Left ventricle myocardium superior (tissue), 1 donor: ENCODE measurements around the gene KLF7. TPM values are rescaled to one million over a fixed set of nuclear protein-coding genes. Genes with fewer than 3 reads are reported as not detected.

ENCODE experiments used
- ATAC-seq: fragments of 200-7000 bp; cut with Tn5 transposase; one replicate; pipeline ENCODE4 v1.9.1; 2020; ENCODE audit warnings: mild to moderate bottlenecking, moderate library complexity
- DNase-seq: peaks from one replicate; pipeline ENCODE4 v3.0.0-alpha.2; 2020
- intact Hi-C: fragments of 100-400 bp; cut with micrococcal nuclease; formaldehyde crosslinking; loops from one replicate; pipeline ENCODE4 v1.11.0; 2022
- total RNA-seq: library from RNA; stranded (reverse); fragmentation: NEBNext Ultra II Directional; extraction: Animal tissue kit (Norgen Biotek cat#: 25700); gene quantifications from one replicate; pipeline ENCODE4 v1.2.1, GENCODE V29; 2021
- donor health status: DM: no; HTN: yes; CAD: no; lungs with severe emphysema.

KLF7 gene
- total RNA-seq, 1 donor from 2014 or later, result 22.2 TPM

GRCh38 chr2:207082619-207083018, 83.1 kb downstream of the KLF7 start:
- intact Hi-C loops, result no loop called here
- ATAC-seq (no peak), DNase-seq (no peak)

DNA sequence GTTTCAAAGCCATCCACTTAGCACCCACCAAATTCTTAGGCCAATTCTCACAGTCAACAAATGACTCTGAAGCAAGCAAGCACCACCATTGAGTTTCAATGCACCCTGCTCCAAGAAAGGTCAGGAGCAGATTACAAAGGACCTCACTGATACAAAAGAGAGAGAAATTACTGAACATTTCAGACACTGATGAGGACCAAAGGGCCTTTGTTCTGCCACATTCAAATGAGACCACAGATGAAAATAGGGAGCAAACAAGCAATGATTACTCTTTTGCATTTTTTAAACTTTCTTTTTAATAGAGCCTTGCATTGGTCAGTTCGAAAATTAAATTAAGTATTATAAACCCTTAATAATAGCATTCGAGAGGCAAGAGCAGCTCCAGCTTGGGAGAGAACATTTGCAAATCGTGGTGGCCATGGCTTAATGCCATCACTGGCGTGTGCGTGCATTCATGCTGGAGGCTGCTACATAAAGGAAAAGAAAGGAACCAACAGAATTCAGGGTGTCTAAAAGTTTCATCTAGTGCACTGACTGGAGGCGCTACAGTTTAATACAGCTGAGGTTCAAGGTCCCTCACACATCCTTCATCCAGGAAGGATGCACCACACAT, 87.5 kb downstream of the KLF7 start:
- intact Hi-C loops, result no loop called here
- ATAC-seq (no peak), DNase-seq (no peak)

DNA sequence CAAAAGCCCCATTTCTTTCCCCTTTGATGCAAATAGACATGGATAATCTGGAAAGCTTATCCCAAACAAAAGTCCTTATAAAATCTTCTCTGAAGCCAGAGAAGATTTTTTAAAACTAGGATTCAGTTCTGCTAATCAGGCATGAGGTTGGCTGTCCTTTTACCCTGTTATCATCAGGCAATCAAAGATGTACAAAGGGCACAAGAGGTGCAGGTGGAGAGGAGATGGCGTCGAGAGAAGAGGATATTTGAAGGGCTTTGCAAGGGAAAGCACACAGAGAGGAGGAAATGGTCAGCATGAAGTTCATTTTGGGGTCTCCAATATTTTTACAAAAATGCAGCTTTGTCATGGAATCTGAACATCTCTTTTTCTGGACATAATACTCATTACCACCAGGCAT, 88.5 kb downstream of the KLF7 start:
- ATAC-seq, result no peak
- DNase-seq, result no peak
- intact Hi-C loops, result no loop called here

- intact Hi-C loops, result no loop called here
- ATAC-seq, result no peak
- no peak for DNase-seq
Measured at GRCh38 chr2:207075456-207075855, 90.3 kb downstream of the KLF7 start.

- peak; percentile 72 for ATAC-seq
- intact Hi-C loops, result no loop called here
- peak; percentile 43 for DNase-seq
Measured at GRCh38 chr2:207073801-207074678, 91.7 kb downstream of the KLF7 start.

GRCh38 chr2:207073412-207073800, 92.3 kb downstream of the KLF7 start:
- ATAC-seq (no peak), DNase-seq (no peak)
- intact Hi-C loops, result no loop called here

DNA sequence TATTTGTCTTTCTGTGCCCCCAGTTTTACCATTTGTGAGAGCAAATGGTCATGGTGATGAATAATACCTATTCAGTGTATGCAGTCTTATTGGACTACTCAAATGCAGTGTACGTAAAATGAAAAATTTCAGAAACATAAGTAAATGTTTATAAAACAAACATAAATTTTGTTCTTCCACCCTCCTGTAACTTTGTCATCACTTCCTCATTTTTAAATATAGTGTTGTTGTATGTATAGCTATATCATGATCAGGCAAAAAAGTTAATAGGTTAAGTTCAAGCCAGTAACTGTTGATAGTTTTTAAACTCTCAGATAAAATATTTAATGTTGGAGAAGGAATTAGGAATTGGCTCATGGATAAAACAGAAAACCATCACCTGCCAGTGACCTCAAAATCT, 93.2 kb downstream of the KLF7 start:
- intact Hi-C loops, result no loop called here
- ATAC-seq (no peak), DNase-seq (no peak)

- ATAC-seq (no peak), DNase-seq (no peak)
- intact Hi-C loops, result no loop called here
Measured at GRCh38 chr2:207071820-207072219, 93.9 kb downstream of the KLF7 start.

GRCh38 chr2:207067473-207067872, 98.3 kb downstream of the KLF7 start:
- intact Hi-C loops, result no loop called here
- DNase-seq, result no peak
- no peak for ATAC-seq

DNA sequence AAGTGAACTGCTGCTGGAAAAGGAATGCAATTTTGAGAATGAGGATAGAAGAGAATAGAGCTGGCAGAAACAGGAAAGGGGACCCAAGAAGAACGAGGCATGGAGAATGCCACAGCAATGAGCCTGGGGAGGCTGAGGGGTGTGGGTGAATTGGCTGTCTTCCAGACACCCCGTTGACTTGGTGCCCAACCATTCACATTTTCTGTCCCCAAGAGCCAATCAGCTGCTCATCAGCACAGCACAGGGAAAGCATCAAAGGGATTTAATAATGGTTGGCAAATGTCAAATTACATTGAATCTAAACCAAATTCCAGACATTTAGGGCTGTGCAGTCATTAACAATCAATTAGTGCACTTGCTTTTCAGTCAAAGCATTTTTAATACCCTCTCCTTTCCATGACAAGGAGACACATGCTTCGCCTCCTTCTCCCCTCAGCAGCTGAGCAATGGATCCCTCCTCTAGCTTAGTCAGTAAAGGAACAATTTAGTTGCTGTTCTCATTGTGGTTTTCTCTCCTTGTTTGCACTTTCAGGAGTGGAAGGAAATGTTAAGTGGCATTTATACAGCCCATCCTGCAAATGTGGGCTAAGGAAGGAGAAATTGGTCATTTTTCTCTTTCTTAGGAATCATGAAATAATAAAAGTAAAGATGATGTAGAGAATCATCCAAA, 98.8 kb downstream of the KLF7 start:
- no peak for ATAC-seq
- no peak for DNase-seq
- intact Hi-C loops, result no loop called here

DNA sequence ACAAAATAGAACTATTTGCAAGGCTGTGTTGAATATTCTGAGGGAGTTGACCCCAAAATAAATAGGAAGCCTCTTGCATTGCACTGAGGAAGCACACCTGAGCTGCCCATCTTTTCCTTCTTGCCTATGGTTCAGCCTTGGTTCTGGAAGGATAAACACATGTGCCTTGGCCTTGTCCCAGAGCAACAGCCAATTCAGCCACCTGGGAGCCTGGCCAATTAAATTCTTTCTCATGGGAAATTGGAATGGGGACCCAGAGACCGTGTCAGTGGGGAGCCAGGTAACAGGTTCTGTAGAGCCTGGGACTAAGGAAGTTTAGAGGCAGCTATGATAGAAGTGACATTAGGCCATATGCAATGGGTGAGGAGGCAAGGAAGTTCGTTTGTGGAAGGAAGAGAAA, 99.6 kb downstream of the KLF7 start:
- DNase-seq (no peak), ATAC-seq (no peak)
- intact Hi-C loops, result no loop called here

DNA sequence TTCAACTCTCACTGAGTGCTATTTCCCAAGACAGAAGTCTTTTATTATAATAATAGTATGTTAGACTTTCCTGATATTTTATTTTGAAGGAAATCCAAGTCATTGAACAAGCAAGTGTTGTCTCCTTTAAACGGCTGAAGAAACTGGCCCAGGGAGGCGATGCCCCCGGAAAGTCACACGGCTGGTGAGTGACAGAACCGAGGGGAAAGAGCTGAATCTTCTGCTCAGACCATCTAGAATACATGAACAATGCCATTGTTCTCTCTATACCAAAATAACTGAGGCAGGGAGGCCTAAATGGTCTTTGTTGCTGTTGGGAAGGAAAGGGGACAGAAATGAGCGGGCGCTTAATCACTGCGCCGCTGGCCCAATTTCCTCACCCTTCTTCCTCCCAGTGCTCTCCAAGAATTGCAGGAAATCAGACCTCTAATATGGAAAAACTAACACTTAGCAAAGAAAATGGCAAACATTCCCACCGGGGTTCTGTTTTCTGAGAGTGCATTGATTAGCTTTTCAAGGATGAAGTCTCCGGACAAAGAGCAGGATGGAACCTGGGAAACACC, 101.5 kb downstream of the KLF7 start:
- intact Hi-C loops, result no loop called here
- DNase-seq (no peak), ATAC-seq (no peak)

DNA sequence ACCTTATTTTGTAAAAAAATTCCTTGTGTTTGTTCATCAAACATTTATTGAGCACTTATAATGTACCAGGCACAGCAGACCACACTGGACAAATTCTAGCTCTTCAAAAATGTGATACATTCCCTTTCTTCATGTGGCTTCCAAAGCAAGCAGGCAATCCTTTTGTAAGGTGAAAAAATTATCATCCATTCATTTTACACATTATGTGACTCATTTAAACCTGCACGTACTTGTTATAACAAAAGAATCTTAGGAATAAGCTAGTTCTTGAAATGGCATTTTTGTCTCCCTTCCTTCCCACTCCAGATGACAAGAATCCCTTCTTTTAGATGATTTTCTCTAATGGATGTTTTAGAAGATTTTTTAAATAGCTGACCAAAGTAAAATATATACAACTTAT, 104.6 kb downstream of the KLF7 start:
- DNase-seq, result no peak
- ATAC-seq, result no peak
- intact Hi-C loops, result no loop called here

GRCh38 chr2:207055257-207055656, 110.5 kb downstream of the KLF7 start:
- ATAC-seq, result no peak
- DNase-seq, result no peak
- intact Hi-C loops, result no loop called here

- intact Hi-C loops, result no loop called here
- no peak for DNase-seq
- ATAC-seq, result no peak
Measured at GRCh38 chr2:207054521-207054920, 111.2 kb downstream of the KLF7 start.

- no peak for ATAC-seq
- no peak for DNase-seq
- intact Hi-C loops, result no loop called here
Measured at GRCh38 chr2:207051385-207051965, 114.3 kb downstream of the KLF7 start.

GRCh38 chr2:207049122-207049521, 116.6 kb downstream of the KLF7 start:
- intact Hi-C loops, result no loop called here
- DNase-seq (no peak), ATAC-seq (no peak)

DNA sequence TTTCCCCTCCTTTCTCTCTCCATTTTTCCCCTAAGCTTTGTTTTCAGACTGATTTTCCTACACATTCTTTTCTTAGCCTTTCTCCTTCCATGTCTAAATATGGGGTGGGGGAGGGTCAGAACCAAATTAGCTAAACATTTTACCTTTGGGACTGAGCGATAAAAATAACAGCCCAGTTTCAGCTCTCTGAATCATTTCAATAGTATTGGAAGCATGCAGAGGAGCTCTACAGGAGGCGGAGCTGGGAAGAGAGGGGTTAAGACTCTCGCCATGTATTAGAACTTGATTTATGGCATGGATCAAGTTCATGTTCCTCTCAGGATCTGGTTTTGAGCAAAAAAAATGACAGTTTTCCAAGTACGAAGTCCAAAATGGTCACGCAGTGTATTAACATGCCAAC, 117.3 kb downstream of the KLF7 start:
- DNase-seq (no peak), ATAC-seq (no peak)
- intact Hi-C loops, result no loop called here

- intact Hi-C loops, result no loop called here
- ATAC-seq (peak; percentile 89), DNase-seq (no peak)
Measured at GRCh38 chr2:207046724-207047123, 119.0 kb downstream of the KLF7 start.

DNA sequence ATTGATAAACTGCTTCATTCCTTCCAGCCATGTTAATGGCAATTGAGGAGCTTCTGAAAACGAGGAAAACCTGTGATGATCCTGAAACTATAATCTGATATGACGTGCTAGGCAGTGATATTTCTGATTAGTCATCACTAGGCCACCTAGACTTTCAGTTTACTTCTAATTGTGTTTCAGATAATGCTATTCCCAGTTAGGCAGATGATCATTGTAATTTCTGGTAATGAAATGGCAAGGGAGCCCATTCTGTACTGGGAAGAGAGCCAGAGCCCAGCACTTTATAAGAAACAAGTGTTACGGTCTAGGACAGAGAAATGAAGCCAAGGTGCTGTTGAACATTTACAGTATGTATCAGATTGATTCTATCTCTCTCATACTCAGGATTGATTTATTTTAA, 120.2 kb downstream of the KLF7 start:
- DNase-seq, result no peak
- no peak for ATAC-seq
- intact Hi-C loops, result no loop called here
